PC-9 (cell line): ENCODE data around the gene RASGEF1C. TPM values are rescaled to one million over a fixed set of nuclear protein-coding genes. Genes with fewer than 3 reads are reported as not detected.

Source experiments
- BruUV-seq: library from RNA; stranded (reverse); fragments of 400-500 nt; replicated peaks from 2 replicates; lab custom pipeline; 2021; lab: Mats Ljungman, UMichigan
- CTCF ChIA-PET: fragments of 300-600 bp; sonication (Branson Sonifier 250); formaldehyde crosslinking; loops from one replicate; lab custom pipeline; 2022; ENCODE audit warnings: antibody characterized with exemption; lab: Charles Lee
- POLR2A ChIA-PET: fragments of 300-600 bp; sonication (Branson Sonifier 250); formaldehyde crosslinking; loops from one replicate; lab custom pipeline; 2022; ENCODE audit warnings: antibody characterized with exemption; ENCODE audit not compliant: unreplicated experiment; lab: Charles Lee
- DNase-seq, 2 experiments: peaks; one replicate each; pipeline versions ENCODE4 v3.0.0 to v3.0.0-alpha.2; 2015 to 2022; ENCODE audit warnings: mixed read lengths in 1 of 2
- H2AFZ ChIP-seq: fragments of 200-600 bp; sonication (generic); 2 replicates; pipeline ENCODE4 v1.8.1; 2017; ENCODE audit warnings: antibody characterized with exemption
- H3F3A ChIP-seq: fragments of 200-600 bp; sonication (generic); 2 replicates; pipeline ENCODE4 v1.8.1; 2017; ENCODE audit warnings: antibody characterized with exemption, mild to moderate bottlenecking, low read depth; ENCODE audit not compliant: insufficient read depth
- H3K27ac ChIP-seq: fragments of 200-600 bp; sonication (generic); 2 replicates; pipeline ENCODE4 v1.6.1; 2016; ENCODE audit warnings: mixed run types
- H3K27me3 ChIP-seq: fragments of 200-600 bp; sonication (generic); 2 replicates; pipeline ENCODE4 v1.6.1; 2016; ENCODE audit warnings: low read depth, mixed run types; ENCODE audit not compliant: insufficient read depth
- H3K36me3 ChIP-seq: fragments of 200-600 bp; sonication (generic); 2 replicates; pipeline ENCODE4 v1.6.1; 2016; ENCODE audit warnings: low read depth, mixed run types
- H3K4me1 ChIP-seq: fragments of 200-600 bp; sonication (generic); replicated peaks from 2 replicates; pipeline ENCODE4 v1.6.1; 2016; ENCODE audit warnings: mixed run types; ENCODE audit not compliant: insufficient read depth
- H3K4me2 ChIP-seq: fragments of 200-600 bp; sonication (generic); 2 replicates; pipeline ENCODE4 v1.6.1; 2017; ENCODE audit warnings: mixed run types
- H3K4me3 ChIP-seq: fragments of 200-600 bp; sonication (generic); 2 replicates; pipeline ENCODE4 v1.6.1; 2016; ENCODE audit warnings: mixed run types
- H3K79me2 ChIP-seq: fragments of 200-600 bp; sonication (generic); 2 replicates; pipeline ENCODE4 v1.6.1; 2017; ENCODE audit warnings: low read depth, mixed run types
- H3K9me2 ChIP-seq: fragments of 200-600 bp; sonication (generic); 2 replicates; pipeline ENCODE4 v1.8.1; 2017; ENCODE audit warnings: mild to moderate bottlenecking; ENCODE audit not compliant: insufficient read depth
- H3K9me3 ChIP-seq: fragments of 200-600 bp; sonication (generic); 2 replicates; pipeline ENCODE4 v1.8.1; 2016; ENCODE audit warnings: low read depth; ENCODE audit not compliant: insufficient read depth
- H4K20me1 ChIP-seq: fragments of 200-600 bp; sonication (generic); 2 replicates; pipeline ENCODE4 v1.8.1; 2017; ENCODE audit not compliant: insufficient read depth
- EZH2 ChIP-seq: fragments of 200-600 bp; sonication (generic); IDR thresholded peaks from 2 replicates; pipeline ENCODE4 v1.8.0; 2017; ENCODE audit warnings: antibody characterized with exemption, low read depth
- intact Hi-C: fragments of 100-400 bp; cut with micrococcal nuclease; formaldehyde crosslinking; loops from one replicate; pipeline ENCODE4 v1.10.0; 2022; ENCODE audit not compliant: unreplicated experiment
- total RNA-seq: library from RNA; stranded (reverse); gene quantifications from 2 replicates; pipeline ENCODE4 v1.2.3, GENCODE V29; 2021
- TF ChIP-seq, protein P1 (sequence below): fragments of 200-600 bp; sonication (generic); conservative IDR thresholded peaks from 2 replicates; pipeline ENCODE4 v1.6.1; 2017; ENCODE audit warnings: mixed run types, antibody characterized with exemption, mild to moderate bottlenecking, moderate library complexity

Gene RASGEF1C
- total RNA-seq, 1 experiment from 2014 or later = not detected

- POLR2A ChIA-PET = no interaction called here
- no peak overlapping the region for H3K27ac ChIP-seq
- peaks cover 14% of the 10 kb centered on the region for H3K4me1 ChIP-seq
- H3K9me3 ChIP-seq = no peaks in the 10 kb centered on the region
- CTCF ChIA-PET = no interaction called here
- no peak overlapping the region for H3K4me3 ChIP-seq
- no peak overlapping the region for H2AFZ ChIP-seq
- TF ChIP-seq EZH2 = no peak
- TF ChIP-seq, protein P1, sequence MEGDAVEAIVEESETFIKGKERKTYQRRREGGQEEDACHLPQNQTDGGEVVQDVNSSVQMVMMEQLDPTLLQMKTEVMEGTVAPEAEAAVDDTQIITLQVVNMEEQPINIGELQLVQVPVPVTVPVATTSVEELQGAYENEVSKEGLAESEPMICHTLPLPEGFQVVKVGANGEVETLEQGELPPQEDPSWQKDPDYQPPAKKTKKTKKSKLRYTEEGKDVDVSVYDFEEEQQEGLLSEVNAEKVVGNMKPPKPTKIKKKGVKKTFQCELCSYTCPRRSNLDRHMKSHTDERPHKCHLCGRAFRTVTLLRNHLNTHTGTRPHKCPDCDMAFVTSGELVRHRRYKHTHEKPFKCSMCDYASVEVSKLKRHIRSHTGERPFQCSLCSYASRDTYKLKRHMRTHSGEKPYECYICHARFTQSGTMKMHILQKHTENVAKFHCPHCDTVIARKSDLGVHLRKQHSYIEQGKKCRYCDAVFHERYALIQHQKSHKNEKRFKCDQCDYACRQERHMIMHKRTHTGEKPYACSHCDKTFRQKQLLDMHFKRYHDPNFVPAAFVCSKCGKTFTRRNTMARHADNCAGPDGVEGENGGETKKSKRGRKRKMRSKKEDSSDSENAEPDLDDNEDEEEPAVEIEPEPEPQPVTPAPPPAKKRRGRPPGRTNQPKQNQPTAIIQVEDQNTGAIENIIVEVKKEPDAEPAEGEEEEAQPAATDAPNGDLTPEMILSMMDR = no peak
- no peaks in the 10 kb centered on the region for H3K36me3 ChIP-seq
- intact Hi-C loops = no loop called here
- no peaks in the 10 kb centered on the region for H3K79me2 ChIP-seq
- no peaks in the 10 kb centered on the region; the same call in 1 of the 2 replicates for H3F3A ChIP-seq
- H3K27me3 ChIP-seq = peaks cover 30% of the 10 kb centered on the region
- no peak for DNase-seq
- H4K20me1 ChIP-seq = no peaks in the 10 kb centered on the region
- BruUV-seq = no TSS peak
- H3K9me2 ChIP-seq = no peaks in the 10 kb centered on the region
- H3K4me2 ChIP-seq = no peak overlapping the region
These were observed 69.9 kb downstream of the RASGEF1C start for GRCh38 chr5:180138976-180139730.

DNA sequence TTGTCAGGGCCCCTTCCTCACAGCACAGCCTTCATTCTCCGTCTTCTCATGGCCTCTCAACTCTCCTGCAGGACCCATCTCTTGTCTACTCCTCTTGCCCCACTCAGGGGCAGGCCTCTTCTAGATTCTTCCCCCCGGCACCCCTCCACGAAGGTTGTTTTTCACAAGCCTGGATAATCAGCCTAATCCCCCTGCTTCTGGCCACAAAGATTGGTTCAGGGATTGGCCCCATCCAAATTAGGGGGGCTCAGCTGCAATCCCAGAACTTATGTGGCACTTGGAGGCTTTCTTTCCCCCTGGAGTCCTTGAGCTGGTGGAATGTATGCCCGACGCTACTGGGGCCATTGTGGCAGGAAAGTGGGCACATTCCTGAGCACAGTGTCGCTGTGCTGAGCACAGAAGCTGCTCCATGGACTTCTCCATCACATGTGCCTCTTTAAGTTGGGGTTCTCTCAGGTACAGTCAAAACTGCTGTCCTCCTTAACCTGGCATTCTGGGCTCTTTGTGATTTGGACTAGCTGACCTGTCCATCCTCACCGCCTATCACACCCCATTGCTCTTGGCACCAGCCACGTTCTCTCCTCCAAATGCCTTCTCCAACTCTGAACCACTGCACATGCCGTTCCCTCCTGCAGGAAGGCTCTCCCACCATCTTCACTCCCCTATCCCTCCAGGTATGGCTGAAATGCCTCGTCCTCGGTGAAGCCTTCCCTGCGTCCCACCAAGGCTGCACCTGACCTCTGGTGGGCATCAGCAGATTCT, 70.6 kb downstream of the RASGEF1C start:
- Histone ChIP-seq H3K4me2 (no peak overlapping the region), H2AFZ (no peak overlapping the region), H3K27me3 (peaks cover 29% of the 10 kb centered on the region), H3K4me3 (no peak overlapping the region), H3K4me1 (peaks cover 14% of the 10 kb centered on the region), H3K9me2 (no peaks in the 10 kb centered on the region), H3K27ac (no peak overlapping the region), H3K79me2 (no peaks in the 10 kb centered on the region), H3K9me3 (no peaks in the 10 kb centered on the region), H3F3A (no peaks in the 10 kb centered on the region; the same call in 1 of the 2 replicates), H4K20me1 (no peaks in the 10 kb centered on the region), H3K36me3 (no peaks in the 10 kb centered on the region)
- TF ChIP-seq EZH2 = no peak
- TF ChIP-seq, protein P1 = no peak
- DNase-seq = no peak
- no TSS peak for BruUV-seq
- POLR2A ChIA-PET = no interaction called here
- CTCF ChIA-PET = no interaction called here
- intact Hi-C loops = no loop called here

GRCh38 chr5:180137401-180138213, 71.4 kb downstream of the RASGEF1C start:
- ChIA-PET CTCF (no interaction called here), POLR2A (no interaction called here)
- Histone ChIP-seq H3F3A (no peaks in the 10 kb centered on the region; the same call in 1 of the 2 replicates), H3K4me1 (peaks cover 14% of the 10 kb centered on the region), H3K9me3 (no peaks in the 10 kb centered on the region), H3K4me3 (no peak overlapping the region), H3K79me2 (no peaks in the 10 kb centered on the region), H3K9me2 (no peaks in the 10 kb centered on the region), H3K36me3 (no peaks in the 10 kb centered on the region), H3K4me2 (no peak overlapping the region), H2AFZ (no peak overlapping the region), H4K20me1 (no peaks in the 10 kb centered on the region), H3K27me3 (peaks cover 22% of the 10 kb centered on the region), H3K27ac (no peak overlapping the region)
- DNase-seq = no peak
- no TSS peak for BruUV-seq
- TF ChIP-seq EZH2 = no peak
- TF ChIP-seq, protein P1 = no peak
- intact Hi-C loops = no loop called here
